ENCODE results near the gene ZNF526.

ZNF526 gene

DNA sequence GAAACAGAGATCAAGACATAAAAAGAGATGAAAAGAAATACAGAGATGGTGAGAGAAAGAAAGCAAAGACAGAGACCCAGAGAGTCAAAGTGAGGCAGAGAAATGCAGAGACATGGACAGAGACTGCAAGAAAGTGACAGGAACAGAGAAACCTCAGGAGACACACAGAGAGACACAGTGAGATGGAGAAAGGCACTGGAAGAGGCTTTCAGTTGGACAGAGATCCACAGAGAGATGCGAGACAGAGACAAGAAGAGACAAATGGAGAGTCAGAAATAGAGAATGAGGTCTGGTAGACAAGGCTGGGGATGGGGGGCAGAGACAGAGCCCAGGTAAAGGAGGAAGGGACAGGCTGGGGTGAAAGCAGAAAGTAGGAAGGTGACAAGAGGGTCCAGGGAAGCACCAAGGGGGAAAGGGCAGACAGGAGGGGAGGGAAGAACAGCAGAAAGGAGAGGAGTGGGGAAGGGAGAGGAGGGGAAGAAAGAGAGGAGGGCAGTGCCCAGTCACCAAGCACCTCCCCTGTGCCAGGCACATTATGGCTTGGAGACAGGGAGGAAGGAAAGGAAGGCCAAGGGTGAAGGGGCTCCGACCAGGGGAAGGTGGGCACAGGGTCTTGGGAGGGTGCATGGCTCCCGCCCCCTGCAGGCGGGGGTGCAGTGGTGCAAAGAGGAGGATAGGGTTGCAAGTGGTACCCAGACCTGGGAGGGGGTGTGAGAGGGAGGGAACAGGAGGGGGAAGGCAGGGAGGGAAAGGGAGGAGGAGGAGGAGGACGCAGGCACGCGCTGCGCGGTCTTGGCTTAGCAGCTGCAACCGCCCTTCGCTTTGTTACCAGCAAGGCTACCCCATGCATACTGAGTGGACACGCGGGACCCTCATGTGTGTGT lies 41.1 kb upstream of the ZNF526 start:
- H3K27me3 ChIP-seq = peaks cover 32% of the 10 kb centered on the region
- no peak overlapping the region for H3K4me3 ChIP-seq (ENCODE audit: low read depth, low read length)
- TF ChIP-seq, protein P1, sequence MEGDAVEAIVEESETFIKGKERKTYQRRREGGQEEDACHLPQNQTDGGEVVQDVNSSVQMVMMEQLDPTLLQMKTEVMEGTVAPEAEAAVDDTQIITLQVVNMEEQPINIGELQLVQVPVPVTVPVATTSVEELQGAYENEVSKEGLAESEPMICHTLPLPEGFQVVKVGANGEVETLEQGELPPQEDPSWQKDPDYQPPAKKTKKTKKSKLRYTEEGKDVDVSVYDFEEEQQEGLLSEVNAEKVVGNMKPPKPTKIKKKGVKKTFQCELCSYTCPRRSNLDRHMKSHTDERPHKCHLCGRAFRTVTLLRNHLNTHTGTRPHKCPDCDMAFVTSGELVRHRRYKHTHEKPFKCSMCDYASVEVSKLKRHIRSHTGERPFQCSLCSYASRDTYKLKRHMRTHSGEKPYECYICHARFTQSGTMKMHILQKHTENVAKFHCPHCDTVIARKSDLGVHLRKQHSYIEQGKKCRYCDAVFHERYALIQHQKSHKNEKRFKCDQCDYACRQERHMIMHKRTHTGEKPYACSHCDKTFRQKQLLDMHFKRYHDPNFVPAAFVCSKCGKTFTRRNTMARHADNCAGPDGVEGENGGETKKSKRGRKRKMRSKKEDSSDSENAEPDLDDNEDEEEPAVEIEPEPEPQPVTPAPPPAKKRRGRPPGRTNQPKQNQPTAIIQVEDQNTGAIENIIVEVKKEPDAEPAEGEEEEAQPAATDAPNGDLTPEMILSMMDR (IDR thresholded peaks at IDR 0.05; ENCODE audit: low read depth, low read length) = peak; percentile 60
- no peaks in the 10 kb centered on the region for H3K36me3 ChIP-seq
- peak; percentile 58 for DNase-seq
- H3K9me3 ChIP-seq = no peaks in the 10 kb centered on the region
- H3K4me1 ChIP-seq = no peaks in the 10 kb centered on the region

DNA sequence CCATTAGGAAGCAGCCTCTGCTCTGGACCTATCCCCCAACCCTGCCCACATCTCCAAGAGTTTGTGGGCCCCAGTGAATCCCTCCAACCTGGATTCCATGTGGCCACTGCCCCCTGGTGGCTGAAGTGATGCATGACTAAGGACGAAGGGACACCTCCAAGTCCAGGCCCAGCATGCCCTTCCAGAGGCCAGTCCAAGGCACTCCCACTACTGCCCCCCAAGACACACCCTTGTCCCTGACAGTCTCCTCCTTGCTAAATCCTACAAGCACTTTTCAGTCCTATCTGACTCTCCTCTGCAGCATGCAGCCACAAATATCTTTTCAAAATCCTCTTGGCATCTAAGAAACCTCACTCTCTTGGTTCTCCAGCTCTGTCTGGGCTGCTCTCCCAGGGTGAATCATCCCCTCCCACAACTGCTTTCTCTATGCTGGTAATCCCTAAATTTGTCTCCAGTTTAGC lies 35.7 kb upstream of the ZNF526 start:
- Histone ChIP-seq H3K4me1 (no peaks in the 10 kb centered on the region), H3K36me3 (no peaks in the 10 kb centered on the region), H3K4me3 (ENCODE audit: low read depth, low read length) (no peak overlapping the region), H3K9me3 (no peaks in the 10 kb centered on the region), H3K27me3 (no peaks in the 10 kb centered on the region)
- peak; percentile 87 for DNase-seq
- TF ChIP-seq, protein P1 (IDR thresholded peaks at IDR 0.05; ENCODE audit: low read depth, low read length) = peak; percentile 93

DNA sequence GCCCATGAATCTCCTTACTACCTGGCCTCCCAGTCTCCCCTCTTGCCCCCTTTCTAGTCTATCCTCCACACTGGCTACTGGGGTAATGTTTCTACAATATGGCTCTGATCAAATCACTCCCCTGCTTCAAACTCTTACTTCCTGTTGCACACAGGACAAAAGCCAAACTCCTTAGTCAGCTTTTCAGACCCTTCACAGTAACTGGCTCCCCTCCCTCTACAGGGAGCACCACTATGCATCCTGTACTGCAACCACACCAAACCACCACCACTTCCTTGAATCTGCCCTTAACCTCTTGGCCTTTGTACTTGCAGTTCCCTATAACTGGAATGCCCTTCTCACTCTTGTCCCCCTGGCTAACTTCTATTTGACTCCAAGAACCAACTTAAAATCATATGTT lies 34.8 kb upstream of the ZNF526 start:
- no peaks in the 10 kb centered on the region for H3K4me1 ChIP-seq
- TF ChIP-seq, protein P1 (IDR thresholded peaks at IDR 0.05; ENCODE audit: low read depth, low read length) = no peak
- no peak for DNase-seq

DNA sequence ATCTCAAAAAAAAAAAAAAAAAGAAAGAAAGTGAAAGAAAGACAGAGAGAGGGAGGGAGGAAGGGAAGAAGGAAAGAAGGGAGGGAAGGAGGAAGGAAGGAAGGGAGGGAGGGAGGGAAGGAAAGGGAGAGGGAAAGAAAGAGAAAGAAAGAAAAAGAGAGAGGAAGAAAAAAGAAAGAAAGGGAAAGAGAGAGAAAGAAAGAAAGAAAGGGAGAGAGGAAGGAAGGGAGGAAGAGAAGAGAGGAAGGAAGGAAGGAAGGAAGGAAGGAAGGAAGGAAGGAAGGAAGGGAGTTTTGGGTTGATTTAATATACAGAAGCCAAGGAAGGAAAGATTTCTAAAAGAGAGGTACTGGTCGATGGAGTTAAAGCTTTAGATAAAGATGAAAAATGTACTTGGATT lies 31.4 kb upstream of the ZNF526 start:
- Histone ChIP-seq H3K9me3 (no peaks in the 10 kb centered on the region), H3K4me1 (no peaks in the 10 kb centered on the region), H3K27me3 (peaks cover 3% of the 10 kb centered on the region; the same call in 1 of the 2 replicates), H3K4me3 (ENCODE audit: low read depth, low read length) (no peak overlapping the region), H3K36me3 (no peaks in the 10 kb centered on the region)
- DNase-seq = no peak
- TF ChIP-seq, protein P1 (IDR thresholded peaks at IDR 0.05; ENCODE audit: low read depth, low read length) = no peak

More for the DNA sequence above, 34.8 kb upstream of the ZNF526 start:
- no peaks in the 10 kb centered on the region for H3K27me3 ChIP-seq
- no peaks in the 10 kb centered on the region for H3K36me3 ChIP-seq
- H3K9me3 ChIP-seq = no peaks in the 10 kb centered on the region
- H3K4me3 ChIP-seq (ENCODE audit: low read depth, low read length) = no peak overlapping the region

DNA sequence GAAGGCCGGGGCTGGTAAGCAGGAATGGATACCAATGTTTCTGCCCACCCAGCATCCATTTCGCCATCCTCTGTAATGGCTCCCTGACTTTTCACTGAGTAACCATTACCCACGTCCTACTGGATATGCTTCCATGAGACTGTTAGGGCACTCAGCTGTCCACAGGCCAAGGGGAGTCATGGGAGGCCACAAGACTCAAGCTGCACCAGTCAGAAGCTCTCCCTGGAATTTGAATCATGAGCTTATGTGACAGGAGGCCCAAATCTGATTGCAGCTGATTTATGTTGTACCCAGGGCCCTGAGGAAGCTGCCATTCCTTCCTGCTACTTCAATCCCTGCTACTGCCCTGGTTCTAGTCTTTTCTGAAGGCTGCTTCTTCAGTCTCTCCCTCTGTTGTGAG lies 31.0 kb upstream of the ZNF526 start:
- Histone ChIP-seq H3K27me3 (peaks cover 3% of the 10 kb centered on the region; the same call in 1 of the 2 replicates), H3K36me3 (no peaks in the 10 kb centered on the region), H3K4me3 (ENCODE audit: low read depth, low read length) (no peak overlapping the region), H3K4me1 (no peaks in the 10 kb centered on the region), H3K9me3 (no peaks in the 10 kb centered on the region)
- DNase-seq = no peak
- TF ChIP-seq, protein P1 (IDR thresholded peaks at IDR 0.05; ENCODE audit: low read depth, low read length) = no peak

DNA sequence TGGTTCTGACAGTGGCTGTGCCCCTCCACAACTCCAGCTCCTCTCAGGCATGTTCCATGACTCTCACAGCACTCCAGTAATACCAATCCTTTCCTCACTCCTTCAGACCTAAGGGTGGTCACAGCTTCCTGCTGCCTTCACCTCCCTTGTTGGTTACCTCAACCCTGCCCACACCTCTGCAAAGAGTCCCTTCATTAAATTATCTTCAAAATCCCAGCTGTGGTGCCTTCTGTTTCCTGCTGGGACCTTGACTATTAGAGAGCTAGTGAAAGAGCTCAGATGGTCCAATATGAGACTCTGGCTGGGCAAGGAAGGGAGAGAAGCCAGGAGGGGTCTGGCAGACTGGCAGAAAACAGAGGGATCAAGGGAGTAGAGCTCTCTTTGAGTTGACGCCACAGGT lies 28.8 kb upstream of the ZNF526 start:
- H3K27me3 ChIP-seq = peaks cover 3% of the 10 kb centered on the region; the same call in 1 of the 2 replicates
- no peaks in the 10 kb centered on the region for H3K4me1 ChIP-seq
- DNase-seq = no peak
- TF ChIP-seq, protein P1 (IDR thresholded peaks at IDR 0.05; ENCODE audit: low read depth, low read length) = no peak
- no peaks in the 10 kb centered on the region for H3K9me3 ChIP-seq
- no peak overlapping the region for H3K4me3 ChIP-seq (ENCODE audit: low read depth, low read length)
- no peaks in the 10 kb centered on the region for H3K36me3 ChIP-seq
